ENCODE measurements around the gene ACOXL.
A peak's percentile ranks its signal among the peaks of the same experiment; 100 is the strongest.
"Not testable (repeated sequence)": the region's sequence is repeated elsewhere in the genome, so short reads cannot be mapped to it uniquely, and the experiment has no call there.

ACOXL gene

DNA sequence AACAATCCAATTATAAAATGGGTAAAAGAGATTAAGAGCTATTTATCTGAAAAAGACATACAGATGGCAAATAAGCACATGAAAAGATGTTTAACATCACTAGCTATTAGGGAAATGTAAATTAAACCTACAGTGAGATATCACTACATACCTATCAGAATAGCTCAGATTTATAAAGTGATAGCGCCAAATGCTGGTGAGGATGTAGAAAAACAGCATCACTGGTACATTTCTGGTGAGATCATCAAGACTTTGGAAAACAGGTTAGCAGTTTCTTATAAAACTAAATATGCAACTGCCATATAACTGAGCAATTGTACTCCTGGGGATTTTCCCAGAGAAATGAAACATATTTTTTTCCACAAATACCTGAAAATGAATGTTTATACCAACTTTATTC, 100.4 kb downstream of the ACOXL start:
- no peak for DNase-seq

- no peak for DNase-seq
Measured at GRCh38 chr2:110834134-110834827, 101.9 kb downstream of the ACOXL start.

DNA sequence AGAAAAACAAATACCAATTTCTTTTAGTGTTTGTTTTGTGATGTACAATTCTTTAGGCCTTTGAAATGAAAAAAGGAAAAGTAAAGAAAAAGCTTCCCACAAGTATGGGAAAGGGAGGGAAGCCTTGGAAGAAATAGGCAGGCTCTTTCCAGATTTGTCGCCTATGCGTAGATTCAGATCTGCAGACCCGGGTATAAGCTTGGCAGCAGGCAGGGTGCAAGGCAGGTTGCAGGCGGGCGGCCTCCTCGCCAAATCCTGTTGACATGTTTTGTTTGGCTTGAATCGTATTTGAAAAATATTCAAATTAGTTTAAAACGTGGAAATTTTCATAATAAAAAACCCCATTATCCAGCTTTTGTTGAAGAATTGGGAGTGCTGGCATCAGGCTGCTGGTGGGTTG, 104.3 kb downstream of the ACOXL start:
- no peak for DNase-seq

- DNase-seq, result no peak
Measured at GRCh38 chr2:110837446-110838409, 105.4 kb downstream of the ACOXL start.

DNA sequence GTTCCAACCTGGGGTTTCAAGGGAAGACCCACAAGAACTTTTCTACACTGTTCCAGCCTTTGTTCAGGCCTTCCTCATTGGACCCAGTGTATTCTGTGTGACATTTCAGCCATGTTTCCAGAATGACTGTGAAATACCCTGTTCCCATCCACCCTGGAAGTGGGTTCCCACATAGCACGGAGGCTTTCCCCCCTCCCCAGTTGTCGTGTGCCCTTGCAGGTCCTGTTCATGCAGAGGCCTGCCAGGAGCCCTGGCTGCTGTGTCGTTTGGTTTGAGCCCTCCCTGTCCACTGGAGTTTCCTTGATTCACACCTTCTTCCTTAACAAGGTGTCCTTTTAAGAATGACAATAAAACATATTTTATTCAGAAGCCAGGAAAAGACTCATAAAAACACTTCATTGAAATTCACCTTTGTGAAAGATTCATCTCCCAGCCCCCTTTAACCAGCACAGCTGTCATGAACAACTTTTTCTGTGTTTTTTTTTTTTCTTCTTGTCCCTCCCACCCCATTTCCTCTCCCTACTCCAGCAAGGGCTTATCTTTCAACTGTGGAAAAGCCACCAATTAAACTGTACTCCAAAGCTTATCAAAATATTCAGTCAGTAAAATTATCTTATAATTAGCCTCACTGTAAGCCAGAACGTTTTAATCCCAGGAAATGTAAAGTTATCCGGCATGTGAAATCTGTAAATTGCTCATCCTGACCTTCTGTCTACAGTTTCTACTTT, 106.4 kb downstream of the ACOXL start:
- no peak for DNase-seq

DNA sequence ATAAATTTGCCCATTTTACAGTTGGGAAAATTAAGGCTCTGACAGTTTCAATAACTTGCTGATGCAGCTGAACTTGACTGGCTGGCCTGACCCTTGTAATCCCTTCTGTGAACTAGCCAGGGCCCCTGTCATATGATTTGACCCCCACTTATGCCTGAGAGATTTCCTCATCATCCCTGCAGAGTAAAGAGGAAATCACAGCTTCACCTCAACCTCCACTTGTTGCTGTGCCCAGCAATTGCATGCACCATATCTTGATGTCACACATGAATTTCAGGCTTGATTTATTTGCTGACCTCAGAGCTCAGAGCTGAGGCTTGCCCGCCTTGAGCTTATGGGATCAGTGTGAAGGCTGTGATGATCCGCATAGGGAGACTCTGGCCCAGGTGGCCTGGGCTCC, 108.1 kb downstream of the ACOXL start:
- no peak for DNase-seq

- DNase-seq, result no peak
Measured at GRCh38 chr2:110842048-110842447, 109.7 kb downstream of the ACOXL start.

DNA sequence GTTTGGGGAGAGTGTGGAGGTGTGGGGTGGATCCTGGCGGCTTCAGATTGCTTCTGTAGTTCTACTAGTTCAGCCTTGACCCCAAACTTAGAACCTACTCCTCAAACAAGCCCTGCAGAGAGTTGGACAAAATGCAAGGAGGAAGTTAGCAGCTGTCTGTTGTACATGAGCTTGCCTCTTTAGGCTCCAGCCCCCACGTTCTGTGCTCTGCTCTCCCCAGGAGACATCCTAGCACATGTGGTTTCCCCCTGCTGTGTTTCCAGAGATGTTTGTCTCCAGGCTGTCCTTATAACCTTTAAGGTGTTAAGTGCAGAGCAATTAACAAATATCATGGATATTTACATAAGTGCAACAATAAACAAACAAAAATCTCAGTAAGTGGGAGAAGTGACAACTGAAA, 111.1 kb downstream of the ACOXL start:
- DNase-seq, result no peak

DNA sequence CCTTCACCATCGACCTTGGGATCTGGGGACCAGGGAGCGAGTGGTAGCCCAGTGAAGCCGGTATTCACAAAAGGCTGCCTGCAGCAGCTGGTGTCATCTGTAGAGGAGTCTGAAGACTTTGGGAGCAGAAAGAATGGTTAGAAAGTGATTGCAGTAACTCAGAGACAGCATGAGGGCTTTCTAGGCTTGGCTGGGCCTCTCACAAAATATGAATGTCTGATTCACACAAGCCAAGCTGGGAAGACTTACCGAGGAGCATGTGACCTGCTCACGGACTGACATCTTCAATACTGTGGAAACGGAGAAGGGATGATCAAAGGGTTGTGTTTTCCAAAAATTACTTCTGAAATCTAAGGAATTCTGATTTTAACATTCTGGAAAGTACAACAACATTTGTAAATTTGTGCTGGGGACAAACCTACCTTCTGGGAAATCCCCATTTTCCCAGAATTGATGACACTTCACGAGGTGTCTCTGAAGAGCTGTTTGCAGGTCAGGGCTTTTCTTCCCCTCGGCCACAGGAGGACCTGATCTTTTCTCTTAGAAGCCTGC, 111.7 kb downstream of the ACOXL start:
- no peak for DNase-seq

GRCh38 chr2:110847651-110848050, 115.3 kb downstream of the ACOXL start:
- DNase-seq, result no peak

- DNase-seq, result no peak
Measured at GRCh38 chr2:110848071-110848470, 115.7 kb downstream of the ACOXL start.

DNA sequence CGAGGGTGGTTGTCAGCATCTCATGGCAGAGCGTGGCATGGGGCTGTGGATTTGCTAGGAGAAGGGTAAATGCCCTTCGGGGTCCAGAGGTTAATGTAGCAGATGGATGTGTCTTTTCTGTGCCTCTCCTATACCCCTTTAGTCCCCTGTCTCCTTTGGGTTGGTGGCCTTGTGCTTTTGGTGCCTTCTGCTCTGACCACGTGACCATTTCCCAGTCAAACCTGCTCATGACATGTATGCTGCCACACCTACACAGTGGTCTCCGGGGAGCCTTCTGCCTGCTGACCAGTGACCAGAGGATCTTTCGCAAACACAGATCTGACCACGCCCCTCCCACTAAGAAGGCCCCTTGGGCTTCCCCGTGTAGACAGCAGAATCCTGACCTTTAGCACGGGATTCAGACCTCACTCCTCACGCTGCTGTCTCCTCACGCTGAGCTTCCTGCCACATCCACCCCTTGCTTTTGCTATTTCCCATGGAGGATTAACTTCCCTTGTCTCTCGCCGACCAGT, 116.2 kb downstream of the ACOXL start:
- no peak for DNase-seq

DNA sequence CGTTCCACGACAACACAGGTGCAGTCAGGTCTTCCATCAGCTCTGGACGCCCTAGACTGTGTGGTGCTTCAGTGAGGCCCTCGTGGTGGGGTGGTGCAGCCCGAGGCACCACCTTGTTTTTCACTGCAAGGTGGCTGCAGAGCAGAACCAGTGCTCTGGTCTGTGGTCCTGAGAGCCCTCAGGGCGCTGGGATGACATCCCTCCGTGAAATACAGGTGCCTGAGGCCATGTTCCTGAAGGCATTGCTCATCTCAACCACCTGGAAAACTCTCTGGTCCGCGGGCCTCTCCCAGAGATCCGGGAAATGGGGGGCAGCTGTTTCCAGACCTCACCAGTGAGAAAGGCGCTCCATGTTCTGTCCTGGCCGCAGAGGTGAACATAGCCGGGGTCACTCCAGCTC, 119.2 kb downstream of the ACOXL start:
- DNase-seq, result no peak

DNA sequence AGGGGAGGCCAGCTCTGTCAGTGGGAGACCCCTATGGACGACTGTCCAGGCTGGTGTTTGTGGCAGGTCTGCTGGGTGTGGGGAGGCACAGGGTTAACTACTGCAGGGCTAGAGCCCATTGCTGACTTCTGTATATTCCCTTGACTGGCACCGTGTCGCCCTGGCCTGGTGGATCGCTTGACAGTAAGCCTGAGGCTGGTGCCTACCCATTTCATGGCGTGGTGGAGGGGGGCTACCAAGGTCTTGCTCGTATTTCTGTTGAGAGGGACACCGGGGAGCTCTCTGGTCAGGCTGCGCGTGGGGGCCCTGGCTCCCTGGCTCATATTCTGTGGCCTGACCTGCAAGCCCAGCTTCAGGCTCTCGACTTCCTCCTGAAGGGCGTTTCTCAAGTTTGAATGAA, 119.7 kb downstream of the ACOXL start:
- no peak for DNase-seq

GRCh38 chr2:110852541-110853263, 120.3 kb downstream of the ACOXL start:
- no peak for DNase-seq

DNA sequence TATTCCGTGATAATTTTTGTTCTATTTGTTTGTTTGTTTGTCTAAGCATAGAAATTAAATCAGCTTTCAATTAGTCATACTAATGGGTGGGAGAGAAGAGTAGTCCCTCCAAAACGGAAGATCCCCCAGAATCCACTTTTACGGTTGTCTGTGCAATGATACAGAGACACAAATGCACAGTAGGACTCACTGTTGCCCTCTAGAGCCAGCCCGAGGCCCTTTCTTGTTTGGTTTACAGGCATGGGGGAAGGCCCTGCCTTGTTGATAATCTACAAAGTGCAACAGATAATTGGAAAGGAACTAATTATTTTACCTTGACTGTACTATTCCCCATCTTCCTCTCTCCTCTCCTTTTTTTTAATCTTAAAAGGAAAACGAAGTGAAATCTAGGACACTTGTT, 121.1 kb downstream of the ACOXL start:
- DNase-seq, result peak; percentile 64

DNA sequence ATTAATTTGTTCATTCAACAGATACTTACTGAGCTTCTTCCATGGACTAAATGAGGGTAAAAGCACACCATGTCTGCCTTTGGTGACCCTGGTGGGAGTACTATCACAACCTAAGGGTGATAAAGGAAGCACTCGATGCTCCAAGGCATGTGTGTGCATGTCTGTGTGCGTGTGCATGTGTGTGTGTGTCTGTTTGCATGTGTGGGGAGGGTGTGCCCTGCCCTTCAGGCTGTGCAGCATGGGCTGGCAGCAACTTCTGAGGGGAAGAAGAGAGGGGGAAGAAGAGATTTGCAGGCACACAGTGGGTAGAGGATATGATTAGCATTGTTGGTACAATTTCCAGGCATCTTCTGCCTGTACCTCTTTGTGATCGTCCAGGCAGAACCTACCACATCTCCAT, 121.6 kb downstream of the ACOXL start:
- no peak for DNase-seq

- DNase-seq, result no peak
Measured at GRCh38 chr2:110854355-110855081, 122.1 kb downstream of the ACOXL start.

DNA sequence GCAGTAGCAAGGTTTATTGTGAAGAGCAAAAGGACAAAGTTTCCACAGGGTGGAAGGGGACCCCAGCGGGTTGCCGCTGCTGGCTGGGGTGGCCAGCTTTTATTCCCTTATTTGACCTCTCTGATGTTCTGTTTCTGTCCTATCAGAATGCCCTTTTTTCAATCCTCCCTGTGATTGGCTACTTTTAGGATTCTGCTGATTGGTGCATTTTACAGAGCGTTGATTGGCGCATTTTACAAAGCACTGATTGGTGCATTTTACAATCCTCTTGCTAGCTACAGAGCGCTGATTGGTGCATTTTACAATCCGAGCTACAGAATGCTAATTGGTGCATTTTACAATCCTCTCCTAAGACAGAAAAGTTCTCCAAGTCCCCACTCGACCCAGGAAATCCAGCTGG, 123.5 kb downstream of the ACOXL start:
- not testable (repeated sequence) for DNase-seq

GRCh38 chr2:110858135-110858725, 125.9 kb downstream of the ACOXL start:
- peak; percentile 62 for DNase-seq

Measured in activated naive CD4-positive, alpha-beta T cell treated with anti-CD3 and anti-CD28 coated beads, Interleukin-2, amount 50 U/mL, for 16 hours (primary cell).